ENCODE results near the gene ANKRD55.

DNA sequence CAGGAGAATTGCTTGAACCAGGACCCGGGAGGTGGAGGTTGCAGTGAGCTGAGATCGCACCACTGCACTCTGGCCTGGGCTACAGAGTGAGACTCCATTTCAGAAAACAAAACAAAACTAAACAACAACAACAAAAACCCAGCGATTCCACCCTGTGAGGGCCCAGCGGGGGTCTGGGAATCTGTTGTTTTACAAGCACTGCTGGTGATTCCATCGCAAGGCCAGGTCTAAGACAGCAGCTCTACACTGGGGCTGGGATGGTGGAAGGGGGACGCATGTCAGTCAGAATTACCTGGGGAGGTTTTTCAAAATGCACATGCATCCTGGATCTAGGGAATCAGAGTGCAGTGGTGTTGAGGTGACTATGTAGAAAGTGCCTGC lies 90.9 kb downstream of the ANKRD55 start:
- TF ChIP-seq, protein P1, sequence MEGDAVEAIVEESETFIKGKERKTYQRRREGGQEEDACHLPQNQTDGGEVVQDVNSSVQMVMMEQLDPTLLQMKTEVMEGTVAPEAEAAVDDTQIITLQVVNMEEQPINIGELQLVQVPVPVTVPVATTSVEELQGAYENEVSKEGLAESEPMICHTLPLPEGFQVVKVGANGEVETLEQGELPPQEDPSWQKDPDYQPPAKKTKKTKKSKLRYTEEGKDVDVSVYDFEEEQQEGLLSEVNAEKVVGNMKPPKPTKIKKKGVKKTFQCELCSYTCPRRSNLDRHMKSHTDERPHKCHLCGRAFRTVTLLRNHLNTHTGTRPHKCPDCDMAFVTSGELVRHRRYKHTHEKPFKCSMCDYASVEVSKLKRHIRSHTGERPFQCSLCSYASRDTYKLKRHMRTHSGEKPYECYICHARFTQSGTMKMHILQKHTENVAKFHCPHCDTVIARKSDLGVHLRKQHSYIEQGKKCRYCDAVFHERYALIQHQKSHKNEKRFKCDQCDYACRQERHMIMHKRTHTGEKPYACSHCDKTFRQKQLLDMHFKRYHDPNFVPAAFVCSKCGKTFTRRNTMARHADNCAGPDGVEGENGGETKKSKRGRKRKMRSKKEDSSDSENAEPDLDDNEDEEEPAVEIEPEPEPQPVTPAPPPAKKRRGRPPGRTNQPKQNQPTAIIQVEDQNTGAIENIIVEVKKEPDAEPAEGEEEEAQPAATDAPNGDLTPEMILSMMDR (IDR thresholded peaks at IDR 0.05): no peak
- TF ChIP-seq POLR2AphosphoS5 (IDR thresholded peaks at IDR 0.05) (no peak), EP300 (IDR thresholded peaks at IDR 0.05) (no peak), POLR2A (IDR thresholded peaks at IDR 0.05) (no peak)
